Upper lobe of left lung (tissue), 4 donors: Measurements from ENCODE around the gene TTPAL.

Source experiments
- POLR2A ChIP-seq, 4 donors: fragments of 450-650 bp; IDR thresholded peaks; one replicate each; pipeline ENCODE4 v1.5.1; 2016 to 2017; ENCODE audit warnings: antibody characterized with exemption in 4 of 4, mild to moderate bottlenecking in 2 of 4
- TF ChIP-seq, protein P1 (sequence below), 6 experiments: fragments of 450-650 bp in 4 of 6; fragments of 200-600 bp in 2 of 6; sonication (generic) in 2 of 6; IDR thresholded peaks; one replicate each; pipeline ENCODE4 v1.5.1; 2016 to 2019; ENCODE audit warnings: antibody characterized with exemption in 6 of 6

DNA sequence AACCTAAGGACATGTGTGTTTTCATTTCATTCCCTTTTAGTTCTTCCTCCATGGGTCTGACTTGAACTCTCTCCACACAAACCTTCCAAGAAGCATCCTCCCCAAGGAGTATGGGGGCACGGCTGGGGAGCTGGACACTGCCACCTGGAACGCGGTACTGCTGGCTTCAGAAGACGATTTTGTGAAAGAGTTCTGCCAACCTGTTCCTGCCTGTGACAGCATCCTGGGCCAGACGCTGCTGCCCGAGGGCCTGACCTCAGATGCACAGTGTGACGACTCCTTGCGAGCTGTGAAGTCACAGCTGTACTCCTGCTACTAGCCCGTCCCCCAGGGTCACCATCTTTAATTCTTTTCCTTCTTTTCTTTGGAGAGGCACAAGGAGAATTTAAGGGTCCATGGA, 13.5 kb downstream of the TTPAL start:
- TF ChIP-seq, protein P1, sequence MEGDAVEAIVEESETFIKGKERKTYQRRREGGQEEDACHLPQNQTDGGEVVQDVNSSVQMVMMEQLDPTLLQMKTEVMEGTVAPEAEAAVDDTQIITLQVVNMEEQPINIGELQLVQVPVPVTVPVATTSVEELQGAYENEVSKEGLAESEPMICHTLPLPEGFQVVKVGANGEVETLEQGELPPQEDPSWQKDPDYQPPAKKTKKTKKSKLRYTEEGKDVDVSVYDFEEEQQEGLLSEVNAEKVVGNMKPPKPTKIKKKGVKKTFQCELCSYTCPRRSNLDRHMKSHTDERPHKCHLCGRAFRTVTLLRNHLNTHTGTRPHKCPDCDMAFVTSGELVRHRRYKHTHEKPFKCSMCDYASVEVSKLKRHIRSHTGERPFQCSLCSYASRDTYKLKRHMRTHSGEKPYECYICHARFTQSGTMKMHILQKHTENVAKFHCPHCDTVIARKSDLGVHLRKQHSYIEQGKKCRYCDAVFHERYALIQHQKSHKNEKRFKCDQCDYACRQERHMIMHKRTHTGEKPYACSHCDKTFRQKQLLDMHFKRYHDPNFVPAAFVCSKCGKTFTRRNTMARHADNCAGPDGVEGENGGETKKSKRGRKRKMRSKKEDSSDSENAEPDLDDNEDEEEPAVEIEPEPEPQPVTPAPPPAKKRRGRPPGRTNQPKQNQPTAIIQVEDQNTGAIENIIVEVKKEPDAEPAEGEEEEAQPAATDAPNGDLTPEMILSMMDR (IDR thresholded peaks at IDR 0.05): no peak
- no peak for TF ChIP-seq POLR2A (IDR thresholded peaks at IDR 0.05)
